NCI-H2107 treated with DMSO at 0.1 percent for 48 hours (cell line): ENCODE measurements around the gene CDK15.
"Not testable (repeated sequence)": the region's sequence is repeated elsewhere in the genome, so short reads cannot be mapped to it uniquely, and the experiment has no call there.

Source experiments
- DNase-seq: peaks from one replicate; lab custom pipeline; 2025; ENCODE audit not compliant: unreplicated experiment; lab: John Stamatoyannopoulos, UW

The CDK15 gene

GRCh38 chr2:201828220-201828619 is 21.9 kb downstream of the CDK15 start:
- no peak for DNase-seq

- DNase-seq, result no peak
These were observed 24.3 kb downstream of the CDK15 start for GRCh38 chr2:201830666-201831065.

- no peak for DNase-seq
These were observed 25.1 kb downstream of the CDK15 start for GRCh38 chr2:201831469-201831868.

DNA sequence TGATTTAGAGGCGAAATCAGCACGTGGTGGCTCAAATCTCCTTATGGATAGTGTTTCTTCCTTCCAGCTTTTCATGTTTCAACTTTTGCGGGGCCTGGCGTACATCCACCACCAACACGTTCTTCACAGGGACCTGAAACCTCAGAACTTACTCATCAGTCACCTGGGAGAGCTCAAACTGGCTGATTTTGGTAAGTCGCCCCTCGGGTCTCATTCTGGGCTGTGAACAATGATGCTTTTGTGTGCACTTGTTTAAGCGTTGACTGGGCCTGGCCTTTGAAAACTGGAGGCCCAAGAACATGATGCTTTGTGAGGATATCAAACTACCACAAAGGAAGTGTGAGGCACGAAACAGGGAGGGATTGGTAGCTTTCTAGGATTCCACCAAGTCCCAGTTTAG is 27.4 kb downstream of the CDK15 start:
- DNase-seq, result no peak

DNA sequence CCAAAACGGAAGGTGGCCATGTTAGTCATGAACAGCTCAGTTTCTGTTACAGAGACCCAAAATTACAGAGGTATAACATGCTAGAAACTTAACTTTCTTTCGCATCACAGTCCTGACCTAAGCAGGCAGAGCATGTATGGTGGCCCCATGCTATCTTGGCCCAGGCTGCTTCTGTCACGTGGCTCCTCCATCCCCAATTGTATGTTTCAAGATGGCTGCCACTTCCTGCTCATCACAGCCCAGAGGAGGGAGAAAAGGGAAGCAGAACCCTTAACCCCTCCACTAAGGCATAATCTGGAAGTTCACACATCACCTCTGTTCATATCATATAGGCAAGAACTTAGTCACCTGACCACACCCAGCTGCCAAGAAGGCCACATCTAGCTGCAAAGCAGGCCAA is 28.7 kb downstream of the CDK15 start:
- DNase-seq, result no peak

GRCh38 chr2:201837391-201837790 is 31.1 kb downstream of the CDK15 start:
- no peak for DNase-seq

- no peak for DNase-seq
These were observed 31.6 kb downstream of the CDK15 start for GRCh38 chr2:201837824-201838431.

- no peak for DNase-seq
These were observed 33.4 kb downstream of the CDK15 start for GRCh38 chr2:201839727-201840126.

DNA sequence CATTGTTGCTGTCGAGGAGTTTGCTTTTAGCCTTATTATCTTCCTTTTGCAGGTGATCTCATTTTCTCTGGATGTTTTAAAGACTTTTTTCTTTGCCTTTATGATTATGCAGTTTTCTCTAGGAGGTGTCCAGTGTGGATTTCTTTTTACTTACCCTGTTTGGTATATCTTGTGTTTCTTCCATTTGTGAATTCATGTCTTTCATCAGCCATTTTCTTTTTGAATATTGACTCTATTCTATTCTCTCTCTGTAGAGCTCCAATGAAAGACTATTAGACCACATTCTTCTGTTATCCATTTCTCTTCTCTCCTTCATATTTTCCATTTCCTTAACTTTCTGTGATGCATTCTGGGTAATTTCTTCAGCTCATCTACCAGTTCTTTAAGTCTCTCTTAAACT is 34.4 kb downstream of the CDK15 start:
- no peak for DNase-seq

GRCh38 chr2:201842131-201842860 is 36.0 kb downstream of the CDK15 start:
- no peak for DNase-seq

- not testable (repeated sequence) for DNase-seq
These were observed 38.6 kb downstream of the CDK15 start for GRCh38 chr2:201844922-201845321.

GRCh38 chr2:201847481-201847880 is 41.1 kb downstream of the CDK15 start:
- DNase-seq, result no peak

DNA sequence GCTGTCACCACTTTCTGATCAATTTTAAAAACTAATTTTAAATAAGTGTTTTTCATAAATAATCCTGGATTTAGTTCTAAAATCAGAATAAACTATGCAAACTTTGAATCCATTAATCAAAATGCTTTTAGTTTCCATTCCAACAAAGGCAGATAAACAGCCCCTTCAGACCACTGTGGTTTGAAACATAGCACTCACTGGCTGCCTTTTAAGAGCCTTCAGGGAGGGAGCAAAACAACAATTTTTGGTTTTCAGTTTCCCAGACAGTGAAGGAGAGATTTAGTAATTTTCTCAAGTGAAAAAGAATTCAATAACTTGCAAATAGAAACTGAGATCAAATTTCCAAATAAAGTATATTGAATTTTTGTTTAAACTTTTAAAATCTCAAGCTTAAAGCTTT is 46.1 kb downstream of the CDK15 start:
- no peak for DNase-seq

GRCh38 chr2:201852878-201853415 is 46.6 kb downstream of the CDK15 start:
- no peak for DNase-seq

GRCh38 chr2:201854221-201854801 is 48.0 kb downstream of the CDK15 start:
- DNase-seq, result no peak

- DNase-seq, result no peak
These were observed 48.5 kb downstream of the CDK15 start for GRCh38 chr2:201854841-201855240.

GRCh38 chr2:201855356-201855755 is 49.0 kb downstream of the CDK15 start:
- DNase-seq, result no peak

GRCh38 chr2:201857326-201857725 is 51.0 kb downstream of the CDK15 start:
- DNase-seq, result no peak

DNA sequence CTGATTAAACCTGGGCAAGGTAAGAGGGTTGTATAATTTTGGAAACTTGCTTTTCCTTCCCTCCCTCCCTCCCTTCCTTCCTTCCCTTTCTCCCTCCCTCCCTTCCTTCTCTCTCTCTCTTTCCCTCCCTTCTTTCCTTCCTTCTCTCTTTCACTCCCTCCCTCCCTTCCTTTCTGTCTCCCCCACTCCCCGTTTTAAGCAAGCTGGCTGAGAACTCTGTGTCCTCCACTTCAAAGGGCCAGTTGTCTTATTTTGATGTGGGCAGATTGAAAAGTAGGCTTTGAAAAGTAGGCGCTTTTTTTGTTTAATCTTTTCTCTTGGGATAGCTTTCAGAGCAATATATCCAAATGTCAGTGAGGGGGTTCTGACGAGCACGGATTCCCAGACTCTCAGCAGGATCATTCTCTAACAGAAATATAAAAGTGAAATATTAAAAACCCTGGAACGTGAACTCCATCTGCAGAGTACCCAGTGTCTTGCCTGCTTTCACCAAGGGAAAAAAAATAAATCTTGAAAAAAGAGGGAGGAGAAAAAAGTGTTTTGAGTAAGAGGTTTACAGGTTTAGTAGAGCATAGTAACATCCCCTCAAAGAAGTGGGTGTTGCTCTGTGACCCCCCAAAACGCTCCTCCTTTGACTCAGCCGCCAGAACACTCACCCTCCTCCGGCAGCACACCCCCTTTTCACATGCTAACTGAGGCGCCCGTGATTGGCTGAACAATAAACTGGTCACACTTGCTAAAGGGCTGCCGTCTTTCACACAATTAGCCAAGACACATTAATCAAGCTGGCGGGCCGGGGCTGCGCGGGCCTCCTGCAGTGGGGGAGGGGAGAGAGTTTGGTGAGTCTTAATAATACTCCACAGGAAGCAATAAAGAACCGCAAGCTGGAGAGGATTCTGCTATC is 52.2 kb downstream of the CDK15 start:
- no peak for DNase-seq

GRCh38 chr2:201859949-201860348 is 53.6 kb downstream of the CDK15 start:
- no peak for DNase-seq

DNA sequence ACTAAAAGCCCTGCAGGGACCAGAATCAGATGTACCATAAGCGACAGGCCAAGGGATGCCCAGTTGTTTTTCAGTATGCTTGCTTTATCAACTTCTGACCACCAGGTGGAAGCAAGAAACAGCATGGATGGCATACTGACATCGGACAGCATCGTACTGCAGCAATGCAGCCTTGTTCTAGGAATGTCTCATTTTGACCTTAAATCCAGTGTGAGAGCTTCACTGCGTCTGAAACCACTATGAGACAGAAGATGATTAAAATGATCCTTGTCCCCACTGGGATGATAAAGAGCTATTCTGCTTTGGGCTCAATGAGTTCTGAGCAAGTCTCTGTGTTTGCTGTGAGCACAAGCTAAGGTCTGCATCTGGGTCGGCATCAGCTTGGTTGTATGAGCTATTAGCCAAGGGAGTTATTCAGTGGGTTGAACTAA is 54.3 kb downstream of the CDK15 start:
- peak; percentile 43 for DNase-seq
